Urothelium cell line (cell line): ENCODE measurements around the gene KCTD10.
"Not testable (repeated sequence)": the region's sequence is repeated elsewhere in the genome, so short reads cannot be mapped to it uniquely, and the experiment has no call there.

ENCODE experiments used
- DNase-seq: peaks from one replicate; pipeline ENCODE4 v3.0.0; 2011; ENCODE audit warnings: low spot score, mixed read lengths
- FAIRE-seq: peaks from 2 replicates; lab custom pipeline; 2011; peaks lifted over from hg19 to GRCh38; lab: Jason Lieb, UNC

Gene KCTD10

DNA sequence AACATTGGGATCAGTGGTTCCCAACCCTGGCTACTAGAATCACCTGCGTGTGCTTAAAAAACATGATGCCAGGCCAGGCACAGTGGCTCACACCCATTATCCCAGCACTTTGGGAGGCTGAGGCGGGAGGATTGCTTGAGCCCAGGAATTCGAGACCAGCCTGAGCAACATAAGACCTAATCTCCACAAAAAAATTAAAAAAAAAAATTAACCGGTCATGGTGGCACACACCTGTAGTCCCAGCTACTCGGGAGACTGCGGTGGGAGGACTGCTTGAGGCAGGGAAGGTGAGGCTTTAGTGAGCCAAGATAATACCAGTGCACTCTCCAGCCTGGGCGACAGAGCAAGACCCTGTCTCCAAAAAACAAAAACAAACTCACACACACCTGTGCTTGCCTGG is 2.0 kb downstream of the KCTD10 start:
- FAIRE-seq: no peak
- no peak for DNase-seq

DNA sequence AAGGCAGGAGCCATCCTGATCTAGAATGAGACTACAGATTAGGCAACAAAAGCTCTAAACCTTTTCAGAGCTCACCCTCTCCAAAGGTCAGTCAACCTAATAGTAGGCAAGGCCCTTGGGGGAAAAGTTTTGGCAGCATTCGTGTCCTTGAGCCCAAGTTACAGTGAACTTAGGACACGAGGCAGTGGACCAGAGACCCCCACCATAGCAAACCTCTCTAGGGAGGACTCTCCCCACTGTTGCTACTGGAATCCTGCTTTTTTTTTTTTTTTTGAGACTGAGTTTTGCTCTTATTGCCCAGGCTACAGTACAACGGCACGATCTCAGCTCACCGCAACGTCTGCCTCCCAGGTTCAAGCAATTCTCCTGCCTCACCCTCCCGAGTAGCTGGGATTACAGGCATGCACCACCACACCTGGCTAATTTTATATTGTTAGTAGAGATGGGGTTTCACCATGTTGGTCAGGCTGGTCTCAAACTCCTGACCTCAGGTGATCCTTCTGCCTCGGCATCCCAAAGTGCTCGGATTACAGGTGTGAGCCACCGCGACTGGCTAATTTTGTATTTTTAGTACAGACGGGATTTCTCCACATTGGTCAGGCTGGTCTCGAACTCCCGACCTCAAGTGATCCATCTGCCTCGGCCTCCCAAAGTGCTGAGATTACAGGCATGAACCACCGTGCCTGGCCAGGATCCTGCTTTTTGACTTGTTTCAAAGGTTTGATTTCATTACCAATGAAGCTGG is 3.4 kb downstream of the KCTD10 start:
- not testable (repeated sequence) for DNase-seq, FAIRE-seq

DNA sequence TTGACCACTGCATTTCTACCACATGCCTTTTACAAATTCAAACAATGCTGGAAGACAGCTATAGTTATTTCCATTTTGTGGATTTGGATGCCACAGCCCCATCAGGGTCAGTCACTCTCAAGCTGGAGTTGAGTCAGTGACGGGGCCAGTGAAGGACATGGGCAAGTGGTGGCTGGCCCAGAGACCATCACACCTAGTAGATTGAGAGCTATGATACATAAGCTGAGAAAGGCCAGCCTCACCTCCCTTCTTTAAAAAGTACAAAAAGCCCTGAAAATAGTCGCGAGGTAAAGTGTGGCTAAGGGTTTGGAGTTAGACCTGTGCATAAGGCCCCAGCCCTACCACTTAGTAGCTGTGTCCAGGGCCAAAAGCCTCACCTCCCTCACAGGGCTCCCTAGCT is 4.1 kb downstream of the KCTD10 start:
- no peak for FAIRE-seq

DNA sequence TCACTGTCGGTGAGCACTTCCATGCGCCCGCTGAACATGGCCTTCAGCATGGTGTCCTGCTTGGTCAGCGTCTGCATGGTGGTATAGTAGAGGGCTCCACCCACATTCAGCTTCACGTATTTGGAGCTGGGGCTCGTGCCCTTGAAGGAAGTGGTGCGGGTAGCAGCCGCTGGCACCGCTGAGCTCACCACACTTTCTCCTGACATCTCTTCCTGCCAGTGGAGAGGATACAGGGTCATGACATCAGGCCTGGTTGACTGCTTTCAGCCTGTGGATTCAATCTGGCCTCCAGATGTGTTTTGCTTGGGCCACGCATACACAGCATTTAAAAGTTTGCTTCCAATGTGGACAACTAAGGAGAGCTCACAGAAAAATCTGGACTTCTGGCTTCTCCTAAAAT is 7.6 kb downstream of the KCTD10 start:
- no peak for FAIRE-seq
- DNase-seq: no peak

More for the DNA sequence above, 4.1 kb downstream of the KCTD10 start:
- no peak for DNase-seq

DNA sequence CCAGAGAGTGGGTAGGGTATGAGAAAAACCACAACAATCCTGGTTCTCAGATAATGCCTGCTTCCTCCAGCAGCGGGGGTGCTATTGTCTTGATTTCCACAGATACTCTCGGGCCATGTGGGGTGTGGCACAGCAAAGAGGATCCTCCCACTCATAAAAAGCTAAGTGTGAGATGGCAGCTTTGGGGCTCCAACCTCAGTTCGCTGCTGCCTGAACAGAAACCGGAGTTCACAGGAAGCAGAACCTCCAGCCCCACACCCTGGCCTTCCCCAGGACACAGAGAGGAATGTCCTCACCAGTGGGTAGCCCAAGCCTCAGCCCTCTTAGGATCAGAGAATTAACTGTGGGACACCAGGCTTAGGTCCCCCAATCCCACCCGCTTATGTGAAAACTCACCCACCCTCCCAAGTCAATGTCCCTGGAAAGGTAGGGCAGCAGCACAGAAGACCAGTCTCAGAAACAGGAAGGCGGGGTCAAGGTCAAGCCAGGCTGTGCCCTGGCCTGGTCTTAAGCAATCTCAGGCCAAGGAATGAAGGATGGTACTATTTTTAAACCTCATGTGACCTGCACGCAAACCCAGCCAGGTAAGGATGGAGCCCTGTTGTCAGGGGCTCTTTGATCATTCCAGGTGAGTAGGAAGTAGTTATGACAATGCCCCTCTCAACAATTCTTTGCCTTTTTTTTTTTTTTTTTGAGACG is 9.0 kb downstream of the KCTD10 start:
- no peak for FAIRE-seq

DNA sequence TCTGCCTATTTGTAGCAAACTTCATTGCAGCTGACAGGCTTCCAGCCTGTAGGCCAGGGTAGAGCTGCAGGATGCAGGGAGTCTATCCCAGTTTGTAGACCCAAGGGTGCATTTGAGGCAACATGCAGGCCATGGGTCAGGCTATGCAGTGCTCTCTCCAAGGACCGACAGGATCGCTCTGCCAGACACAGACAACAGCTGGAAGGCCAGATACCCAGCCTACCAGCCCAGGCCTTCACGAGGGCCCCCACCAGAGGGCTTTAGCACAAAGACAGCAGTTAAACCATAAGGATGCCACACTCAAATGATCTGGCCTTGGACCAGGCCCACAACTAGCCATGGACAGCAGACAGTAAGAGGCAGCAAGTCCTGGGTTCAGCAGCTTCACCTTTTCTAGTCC is 10.3 kb downstream of the KCTD10 start:
- DNase-seq (no peak), FAIRE-seq (no peak)

More for the DNA sequence above, 9.0 kb downstream of the KCTD10 start:
- no peak for DNase-seq

DNA sequence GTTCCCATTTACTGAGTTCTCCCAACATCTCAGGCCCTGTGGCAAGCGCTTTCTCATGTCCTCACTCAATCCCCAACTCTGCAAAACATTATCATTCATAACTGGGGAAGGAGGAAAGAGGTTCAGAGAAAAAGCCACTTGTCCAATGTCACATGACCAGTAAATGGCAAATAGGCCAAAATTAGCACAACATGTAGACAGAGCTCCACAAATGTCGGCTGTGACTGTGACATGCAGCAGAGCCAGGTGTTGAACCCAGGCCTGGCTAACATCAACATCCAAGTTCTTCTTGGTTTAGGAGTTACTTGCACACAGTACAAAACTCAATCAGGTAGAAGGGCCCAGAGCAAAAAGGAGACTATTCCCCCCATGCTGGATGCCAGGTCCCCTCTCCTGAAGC is 10.8 kb downstream of the KCTD10 start:
- FAIRE-seq: no peak
- DNase-seq: no peak

DNA sequence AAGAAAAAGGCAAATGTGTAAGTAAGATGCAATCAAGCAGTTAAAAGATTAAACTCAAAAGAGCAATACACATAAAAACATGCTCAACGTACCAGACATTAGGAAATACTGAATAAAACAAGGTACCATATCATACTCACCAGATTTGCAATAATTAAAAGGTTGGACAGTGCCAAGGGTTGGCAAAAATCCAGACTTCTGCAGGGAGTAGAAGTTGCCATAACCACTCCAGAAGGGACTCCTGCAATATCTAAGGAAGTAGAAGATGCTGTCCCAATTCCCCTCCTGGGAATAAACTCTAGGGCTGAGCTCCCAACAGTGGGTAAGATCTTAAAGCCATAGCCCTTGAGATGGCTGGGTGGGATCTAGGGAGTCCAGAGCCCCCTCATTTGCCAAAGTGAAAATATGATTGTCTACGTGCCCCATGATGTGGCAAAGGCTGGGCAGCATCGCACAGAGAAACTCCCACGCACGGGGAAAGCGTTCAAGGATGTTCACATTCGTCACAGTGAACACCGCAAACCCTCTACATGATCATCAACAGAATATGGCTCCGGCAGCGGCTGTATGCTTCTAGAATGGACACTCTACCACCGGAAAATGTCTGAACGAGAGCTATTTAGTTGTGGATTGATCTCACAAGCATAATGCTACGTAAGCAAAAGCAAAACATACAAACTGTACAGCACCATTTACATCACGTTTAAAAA is 12.3 kb downstream of the KCTD10 start:
- FAIRE-seq (no peak), DNase-seq (no peak)

DNA sequence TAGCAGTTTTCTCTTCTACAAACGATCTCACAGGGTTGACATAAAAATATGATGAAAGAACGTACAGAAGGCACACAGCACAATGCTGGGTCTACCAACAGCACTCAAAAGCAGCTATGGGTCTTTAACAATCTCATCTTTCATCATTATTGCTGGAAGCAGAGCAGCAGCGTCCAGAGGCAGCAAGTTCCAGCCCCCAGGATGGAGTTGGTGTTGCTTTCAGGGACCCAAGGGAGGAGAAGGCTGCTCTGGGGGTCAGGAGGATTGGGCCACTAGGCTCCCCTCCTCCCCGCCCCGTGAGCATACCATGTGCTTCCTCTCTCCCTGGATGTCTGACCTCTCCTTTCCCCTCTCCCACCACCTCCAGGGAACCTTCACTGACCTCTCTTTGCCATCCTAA is 13.3 kb downstream of the KCTD10 start:
- no peak for FAIRE-seq
- no peak for DNase-seq

DNA sequence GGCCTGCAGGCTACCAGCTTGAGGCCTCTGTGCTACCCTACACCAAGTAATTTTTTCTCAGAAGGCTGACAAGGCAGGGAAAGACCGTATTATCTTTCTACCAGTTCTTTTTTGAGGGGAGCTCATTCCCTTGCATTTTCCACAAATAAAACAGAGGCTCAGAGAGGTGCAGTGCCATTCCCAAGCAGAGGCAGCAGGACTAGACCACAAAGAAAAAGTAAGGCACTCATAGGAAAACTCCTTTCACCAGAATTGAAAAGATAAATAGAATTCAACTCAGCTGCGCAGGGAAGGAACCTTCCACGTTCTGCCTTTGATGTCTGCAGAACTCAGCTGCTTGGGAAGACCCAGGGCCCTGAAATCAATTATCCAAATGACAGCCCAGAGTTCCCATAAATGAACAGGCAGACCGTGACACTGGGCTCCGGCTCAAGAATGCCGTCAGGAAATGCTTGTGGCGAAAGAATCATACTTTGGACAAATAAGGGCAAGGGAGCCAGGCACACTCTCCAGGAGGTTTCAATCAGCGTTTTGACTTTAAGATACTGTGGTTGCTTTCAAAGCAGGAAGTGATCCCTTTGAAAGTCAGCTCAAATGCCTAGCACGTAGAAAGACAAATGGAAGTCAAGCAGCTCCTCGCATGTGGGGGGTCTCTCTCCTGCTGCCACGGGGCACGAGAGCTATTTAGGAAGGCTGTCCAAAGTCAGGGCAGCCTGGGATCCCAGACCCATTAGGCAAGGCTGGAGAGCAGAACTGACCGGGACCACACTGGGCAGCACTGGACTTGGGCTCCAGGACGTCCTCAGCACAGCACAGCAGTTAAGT is 14.0 kb downstream of the KCTD10 start:
- FAIRE-seq (no peak), DNase-seq (peak; percentile 69)

DNA sequence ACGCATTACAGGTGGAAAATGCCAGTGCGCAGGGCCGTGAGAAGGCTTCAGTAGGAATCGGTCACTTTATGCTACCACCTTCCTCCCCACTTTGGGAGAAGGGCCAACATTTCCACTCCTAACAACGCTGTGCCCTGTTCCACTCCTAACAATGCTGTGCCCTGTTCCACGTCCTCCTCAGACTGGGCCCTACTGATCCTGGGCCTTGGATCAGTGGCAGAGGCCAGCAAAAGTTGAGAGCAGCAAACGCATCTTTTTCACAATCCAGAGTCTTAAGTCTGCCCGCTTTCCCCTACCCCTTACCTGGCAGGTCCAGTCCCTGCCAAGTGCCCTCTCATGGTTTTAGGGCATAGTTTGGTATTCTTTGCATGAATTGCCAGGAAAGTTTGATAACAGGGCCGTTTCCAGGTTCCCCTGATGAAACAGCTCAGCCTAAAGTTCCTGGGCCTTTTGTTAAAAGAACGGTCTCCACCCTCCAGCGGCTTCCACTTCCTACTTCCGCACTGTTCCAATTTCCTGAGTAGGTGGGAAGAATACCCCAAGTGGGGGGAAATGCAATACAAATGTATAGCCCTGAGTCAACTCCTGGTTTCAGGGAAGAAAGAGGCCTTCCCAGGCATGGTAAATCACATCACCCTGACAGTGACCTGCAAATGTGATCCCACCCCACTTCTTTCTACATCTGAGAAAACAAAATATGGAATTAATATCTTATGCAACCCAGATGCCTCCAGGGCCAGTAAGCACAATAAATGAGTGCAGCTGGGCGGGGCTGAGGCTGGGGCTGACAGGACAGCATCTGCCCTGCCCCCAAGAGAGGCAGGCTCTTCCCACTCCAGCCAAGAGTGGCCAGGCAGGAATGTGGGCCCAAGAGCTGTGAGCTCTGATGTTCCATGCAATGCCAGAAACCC is 15.0 kb downstream of the KCTD10 start:
- DNase-seq: peak; percentile 40

DNA sequence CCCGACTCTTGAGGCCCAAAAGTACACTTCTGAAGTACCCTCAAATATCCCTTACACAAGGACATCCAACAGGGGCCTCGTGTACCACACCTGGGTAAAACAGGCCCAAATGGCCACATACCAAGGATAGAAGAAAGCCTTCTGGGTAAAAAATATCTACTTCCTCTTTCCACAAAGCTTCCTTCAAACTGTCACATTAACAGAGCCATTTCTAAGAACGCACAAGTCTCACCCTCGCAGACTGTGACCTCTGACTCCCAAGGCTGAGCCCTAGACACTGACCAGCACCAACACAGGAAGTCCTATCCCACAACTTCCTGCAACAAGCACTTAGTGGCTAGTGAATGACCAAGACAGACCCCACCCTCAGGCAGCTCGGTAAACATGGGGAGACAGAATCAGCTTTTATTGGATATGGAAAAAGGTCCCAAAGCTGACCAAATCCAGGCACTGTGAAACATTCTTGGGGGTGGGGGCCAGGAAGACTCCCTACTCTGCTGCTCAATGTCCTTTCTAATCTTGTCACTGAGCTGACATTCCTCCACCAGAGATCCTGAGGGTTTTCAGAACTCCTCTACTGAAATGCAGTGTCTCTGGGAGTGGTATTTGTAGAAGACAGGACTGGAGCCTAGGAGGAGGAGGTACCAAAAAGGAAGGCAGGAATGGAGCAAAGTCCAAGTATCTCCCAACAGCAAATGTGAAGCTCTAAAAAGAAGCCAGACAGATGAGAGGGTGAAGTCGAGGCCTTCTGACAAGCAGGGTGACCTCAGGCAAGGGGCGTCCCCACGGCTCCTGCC is 15.9 kb downstream of the KCTD10 start:
- DNase-seq: no peak

More for the DNA sequence above, 15.0 kb downstream of the KCTD10 start:
- no peak for FAIRE-seq

DNA sequence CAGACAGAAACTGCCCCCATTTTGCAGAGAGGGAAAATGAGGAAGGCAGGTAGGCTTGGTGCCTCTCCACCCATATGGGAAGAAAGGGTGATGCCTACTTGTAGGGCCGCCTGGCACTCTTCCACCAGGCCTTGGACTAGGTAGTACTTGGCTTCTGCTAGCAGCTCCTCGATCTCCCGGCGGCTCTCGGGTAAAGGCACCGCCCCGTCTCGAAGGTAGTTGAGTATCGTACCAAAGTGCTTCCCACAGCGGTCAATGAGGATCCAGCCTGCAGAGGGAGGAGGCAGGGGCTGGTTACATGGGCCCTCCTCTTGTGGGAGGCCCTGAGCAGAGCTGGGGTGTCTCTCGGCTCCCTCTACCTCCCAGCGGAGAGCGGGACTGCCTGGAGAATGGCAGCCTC is 16.6 kb downstream of the KCTD10 start:
- DNase-seq: no peak
- FAIRE-seq: no peak

More for the DNA sequence above, 15.9 kb downstream of the KCTD10 start:
- FAIRE-seq: no peak

DNA sequence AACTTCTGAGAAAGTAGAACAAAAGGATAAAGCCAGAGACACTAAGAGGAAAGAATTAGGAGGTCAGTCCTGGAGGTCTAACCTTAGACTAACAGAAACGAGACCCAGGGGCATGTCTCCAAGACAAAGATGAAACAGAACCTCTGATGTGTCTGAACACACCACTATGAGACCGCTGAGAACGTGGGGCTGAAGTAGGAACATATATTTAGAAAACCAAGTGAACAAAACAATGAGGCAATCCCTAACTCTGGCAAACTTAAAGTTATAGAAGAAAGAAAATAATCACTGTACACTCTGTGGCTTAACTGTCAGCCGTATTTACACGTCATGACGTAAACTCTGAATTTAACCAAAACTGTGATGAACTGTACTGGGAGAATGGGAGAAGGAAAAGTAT is 17.9 kb downstream of the KCTD10 start:
- no peak for DNase-seq
- FAIRE-seq: no peak

DNA sequence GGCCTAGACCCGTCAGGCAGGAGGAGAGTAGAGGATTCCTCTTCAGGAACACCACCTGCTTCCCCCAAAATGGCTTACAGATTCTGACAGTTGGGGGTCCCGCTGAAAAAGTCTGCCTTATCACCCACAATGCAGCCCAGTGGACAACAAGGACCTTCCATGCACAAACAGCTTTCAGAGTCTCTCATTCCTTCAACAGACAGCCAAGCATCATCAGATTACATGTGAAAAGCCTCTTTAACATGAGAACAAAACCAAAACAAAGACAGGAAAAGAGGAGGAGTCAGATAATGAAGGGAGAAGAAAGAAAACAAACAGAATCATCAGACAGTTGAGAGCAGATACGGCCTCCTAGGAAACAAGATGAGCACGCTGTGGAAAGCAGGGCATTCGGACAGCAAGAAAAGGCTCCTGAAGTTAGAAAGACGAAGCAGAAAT is 18.3 kb downstream of the KCTD10 start:
- FAIRE-seq (no peak), DNase-seq (no peak)

DNA sequence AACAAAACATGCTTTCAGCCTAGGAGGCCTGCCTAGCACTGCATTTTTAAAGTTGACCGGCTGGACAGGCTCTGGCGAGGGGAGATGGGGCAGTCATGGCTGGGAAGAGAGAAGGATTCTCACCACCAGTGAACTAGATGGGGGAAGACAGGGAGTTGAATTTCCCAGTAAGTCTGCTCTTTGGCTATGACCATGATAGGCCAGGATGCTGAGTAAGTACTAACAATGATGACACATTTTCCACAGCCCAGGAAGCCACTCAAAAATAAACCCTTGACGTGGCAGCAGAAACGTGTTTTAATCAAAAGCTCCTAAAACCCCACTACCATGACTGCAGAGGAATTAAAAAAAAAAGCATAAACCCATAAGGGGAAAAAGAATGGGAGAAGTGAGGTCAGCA is 19.0 kb downstream of the KCTD10 start:
- no peak for FAIRE-seq
- no peak for DNase-seq

DNA sequence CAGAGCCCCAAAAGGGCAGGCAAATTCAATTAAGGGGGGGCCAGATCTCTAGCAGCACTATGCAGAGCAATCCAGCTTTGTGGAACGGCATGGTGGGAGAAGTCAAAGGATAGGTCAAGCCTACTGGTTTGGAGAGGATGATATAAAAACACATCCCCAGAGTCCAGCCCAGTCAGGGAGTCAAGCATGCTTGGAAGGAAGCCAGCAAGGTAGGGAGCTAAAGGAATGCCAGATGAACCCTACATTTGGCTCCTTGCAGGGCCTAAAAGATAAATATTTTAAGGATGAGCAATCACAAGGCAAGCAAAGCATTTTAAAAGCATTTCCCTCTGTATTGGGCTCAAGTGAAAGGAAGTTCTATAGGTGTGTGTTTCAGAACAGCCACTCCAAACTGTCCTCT is 21.4 kb downstream of the KCTD10 start:
- no peak for FAIRE-seq
- DNase-seq: no peak

DNA sequence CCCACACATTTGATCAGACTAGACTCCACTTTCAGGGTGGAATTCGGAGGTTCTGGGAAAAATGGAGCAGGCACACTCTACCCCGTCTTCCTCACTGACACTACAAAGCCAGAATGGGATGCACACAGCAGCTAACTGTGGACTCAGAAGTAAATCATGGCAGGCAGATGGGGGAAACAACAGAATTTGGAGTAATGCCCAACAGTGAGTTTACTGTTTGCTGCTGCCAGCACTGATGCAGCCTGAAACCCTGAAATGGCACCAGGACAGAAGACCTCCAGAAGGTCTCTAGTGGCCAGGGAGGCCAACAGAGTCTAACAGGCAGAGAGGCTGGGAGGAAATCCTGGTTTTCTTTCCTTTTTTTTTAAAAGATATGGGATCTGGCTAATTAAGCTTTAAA is 24.6 kb downstream of the KCTD10 start:
- FAIRE-seq: no peak
- no peak for DNase-seq

DNA sequence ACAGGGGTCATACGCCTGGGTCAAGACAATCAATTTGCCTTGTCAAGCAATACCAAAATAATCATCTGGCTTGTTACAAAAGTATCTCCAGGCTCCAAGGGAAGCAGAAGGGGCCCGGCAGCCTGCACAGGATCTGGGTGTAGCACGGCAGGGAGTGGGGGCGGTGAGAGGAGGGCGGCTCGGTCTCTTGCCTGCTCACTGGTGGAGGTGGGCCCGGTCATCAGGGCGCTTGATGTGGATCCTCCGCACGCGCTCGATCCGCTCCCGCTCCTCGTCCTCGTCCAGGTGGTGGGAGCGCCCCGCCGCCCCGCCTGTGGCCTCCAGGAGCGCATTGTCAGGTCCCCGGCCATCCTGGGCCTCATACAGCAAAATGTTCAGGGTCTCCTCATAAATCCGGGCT is 25.7 kb downstream of the KCTD10 start:
- FAIRE-seq (no peak), DNase-seq (no peak)
